ENCODE results near the gene RNF25.

The RNF25 gene

GRCh38 chr2:218680061-218680460, 8.3 kb upstream of the RNF25 start:
- no peak for DNase-seq (ENCODE audit: low read depth in 2 of 2)

GRCh38 chr2:218679119-218679518, 7.3 kb upstream of the RNF25 start:
- DNase-seq (ENCODE audit: low read depth in 2 of 2): no peak

- no peak for DNase-seq (ENCODE audit: low read depth in 2 of 2)
Measured at GRCh38 chr2:218671097-218671653, 627 bp downstream of the RNF25 start.

- no peak for DNase-seq (ENCODE audit: low read depth in 2 of 2)
Measured at GRCh38 chr2:218664653-218665052, 7.1 kb downstream of the RNF25 start.

- DNase-seq (ENCODE audit: low read depth in 2 of 2): no peak
Measured at GRCh38 chr2:218663901-218664300, 7.9 kb downstream of the RNF25 start.

- no peak for DNase-seq (ENCODE audit: low read depth in 2 of 2)
Measured at GRCh38 chr2:218662827-218663226, 9.0 kb downstream of the RNF25 start.

GRCh38 chr2:218662377-218662776, 9.4 kb downstream of the RNF25 start:
- no peak for DNase-seq (ENCODE audit: low read depth in 2 of 2)

- no peak for DNase-seq (ENCODE audit: low read depth in 2 of 2)
Measured at GRCh38 chr2:218659988-218660358, 11.8 kb downstream of the RNF25 start.

GRCh38 chr2:218659258-218659987, 12.4 kb downstream of the RNF25 start, which contains the start of the genes BCS1L and ZNF142:
TSS of gene BCS1L (plus strand) at chr2:218659683. CDS start at chr2:218660988, 1,305 bp downstream.
TSS of gene ZNF142 (minus strand) at chr2:218659623. CDS start at chr2:218656429, 3,194 bp downstream.
- peak; percentile 92 to 94 for DNase-seq (ENCODE audit: low read depth in 2 of 2)

GRCh38 chr2:218658671-218659257, 13.0 kb downstream of the RNF25 start:
- DNase-seq (ENCODE audit: low read depth in 2 of 2): peak; percentile 17 to 34

GRCh38 chr2:218655751-218656150, 16.1 kb downstream of the RNF25 start:
- DNase-seq (ENCODE audit: low read depth in 2 of 2): no peak

GRCh38 chr2:218648787-218649100, 23.1 kb downstream of the RNF25 start:
- no peak for DNase-seq (ENCODE audit: low read depth in 2 of 2)

- DNase-seq (ENCODE audit: low read depth in 2 of 2): peak; percentile 14 to 34
Measured at GRCh38 chr2:218648088-218648786, 23.6 kb downstream of the RNF25 start.

- DNase-seq (ENCODE audit: low read depth in 2 of 2): no peak
Measured at GRCh38 chr2:218645126-218645525, 26.7 kb downstream of the RNF25 start.

- DNase-seq (ENCODE audit: low read depth in 2 of 2): no peak
Measured at GRCh38 chr2:218644721-218645120, 27.1 kb downstream of the RNF25 start.

- DNase-seq (ENCODE audit: low read depth in 2 of 2): no peak
Measured at GRCh38 chr2:218643751-218644310, 28.0 kb downstream of the RNF25 start.

- DNase-seq (ENCODE audit: low read depth in 2 of 2): no peak
Measured at GRCh38 chr2:218642786-218643185, 29.0 kb downstream of the RNF25 start.

GRCh38 chr2:218642121-218642656, 29.6 kb downstream of the RNF25 start:
- no peak for DNase-seq (ENCODE audit: low read depth in 2 of 2)

GRCh38 chr2:218638372-218638771, 33.4 kb downstream of the RNF25 start:
- no peak for DNase-seq (ENCODE audit: low read depth in 2 of 2)

GRCh38 chr2:218635719-218636118, 36.1 kb downstream of the RNF25 start:
- DNase-seq (ENCODE audit: low read depth in 2 of 2): no peak

- no peak for DNase-seq (ENCODE audit: low read depth in 2 of 2)
Measured at GRCh38 chr2:218631837-218632236, 40.0 kb downstream of the RNF25 start.

GRCh38 chr2:218627939-218628338, 43.9 kb downstream of the RNF25 start:
- DNase-seq (ENCODE audit: low read depth in 2 of 2): no peak

All from stimulated activated CD8-positive, alpha-beta memory T cell treated with anti-CD3 and anti-CD28 coated beads, Interleukin-15, amount 100 ng/mL, for 48 hours (primary cell).